ENCODE results near the gene PSMG4.

DNA sequence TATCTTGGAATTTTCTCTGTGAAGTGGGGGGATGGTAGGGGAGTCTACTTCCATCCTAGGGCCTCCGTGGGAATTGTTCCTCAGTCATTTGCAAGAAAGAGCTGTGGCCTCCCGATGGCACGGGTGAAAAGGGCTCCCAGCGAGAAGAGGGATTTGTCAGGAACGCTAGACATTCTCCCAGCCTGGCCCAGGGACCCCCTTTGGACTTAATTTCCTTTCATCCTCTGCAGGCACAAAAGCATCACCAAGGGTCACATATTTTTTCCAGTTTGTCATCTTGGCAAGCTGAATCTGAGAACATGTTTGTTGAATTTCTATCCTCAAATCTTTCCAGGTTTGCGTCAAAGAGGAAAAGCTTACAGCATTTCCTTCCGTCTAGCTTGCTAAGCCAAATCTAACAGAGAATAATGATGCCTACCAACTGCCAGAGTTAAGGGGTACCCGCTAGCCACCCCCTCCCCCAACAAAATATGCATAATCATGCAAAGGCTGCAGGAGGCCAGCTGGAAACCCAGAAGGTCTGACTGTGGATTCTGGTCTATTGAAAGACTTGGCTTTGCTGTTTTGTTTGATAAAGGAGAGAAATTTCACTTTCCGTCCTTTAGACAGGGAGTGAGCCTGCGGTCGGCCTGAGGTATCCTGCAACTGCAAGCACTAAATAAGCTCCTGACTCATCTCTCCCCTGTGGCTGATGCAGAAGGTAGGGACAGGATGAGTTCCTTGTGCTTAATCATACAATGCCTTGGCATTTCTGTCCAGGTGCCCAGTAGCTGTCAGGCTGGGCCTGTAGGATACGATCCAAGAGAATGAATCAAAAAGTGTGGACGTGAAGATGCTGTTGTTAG, 23.1 kb downstream of the PSMG4 start:
- TF ChIP-seq, protein P1, sequence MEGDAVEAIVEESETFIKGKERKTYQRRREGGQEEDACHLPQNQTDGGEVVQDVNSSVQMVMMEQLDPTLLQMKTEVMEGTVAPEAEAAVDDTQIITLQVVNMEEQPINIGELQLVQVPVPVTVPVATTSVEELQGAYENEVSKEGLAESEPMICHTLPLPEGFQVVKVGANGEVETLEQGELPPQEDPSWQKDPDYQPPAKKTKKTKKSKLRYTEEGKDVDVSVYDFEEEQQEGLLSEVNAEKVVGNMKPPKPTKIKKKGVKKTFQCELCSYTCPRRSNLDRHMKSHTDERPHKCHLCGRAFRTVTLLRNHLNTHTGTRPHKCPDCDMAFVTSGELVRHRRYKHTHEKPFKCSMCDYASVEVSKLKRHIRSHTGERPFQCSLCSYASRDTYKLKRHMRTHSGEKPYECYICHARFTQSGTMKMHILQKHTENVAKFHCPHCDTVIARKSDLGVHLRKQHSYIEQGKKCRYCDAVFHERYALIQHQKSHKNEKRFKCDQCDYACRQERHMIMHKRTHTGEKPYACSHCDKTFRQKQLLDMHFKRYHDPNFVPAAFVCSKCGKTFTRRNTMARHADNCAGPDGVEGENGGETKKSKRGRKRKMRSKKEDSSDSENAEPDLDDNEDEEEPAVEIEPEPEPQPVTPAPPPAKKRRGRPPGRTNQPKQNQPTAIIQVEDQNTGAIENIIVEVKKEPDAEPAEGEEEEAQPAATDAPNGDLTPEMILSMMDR (IDR thresholded peaks at IDR 0.05; ENCODE audit: extremely low read depth in 1 of 2, insufficient read depth in 1 of 2, low read depth in 1 of 2, low read length in 2 of 2) = no peak
- TF ChIP-seq EZH2 (IDR thresholded peaks at IDR 0.05; ENCODE audit: borderline replicate concordance, low read depth, low read length, severe bottlenecking) (no peak), MYC (IDR thresholded peaks at IDR 0.05; ENCODE audit: low read depth, low read length) (no peak), POLR2A (IDR thresholded peaks at IDR 0.05; ENCODE audit: low read depth, low read length) (no peak), JUN (IDR thresholded peaks at IDR 0.05; ENCODE audit: borderline replicate concordance, insufficient read depth, insufficient read length, low read depth) (peak; percentile 86), POLR2AphosphoS5 (IDR thresholded peaks at IDR 0.05; ENCODE audit: insufficient read depth, low read depth, low read length) (no peak), FOS (IDR thresholded peaks at IDR 0.05; ENCODE audit: borderline replicate concordance, insufficient read depth, low read length) (peak; percentile 52), GATA2 (IDR thresholded peaks at IDR 0.05; ENCODE audit: insufficient read depth, insufficient read length, low read depth, low read length) (peak; percentile 61)
- TF ChIP-seq, protein P2, sequence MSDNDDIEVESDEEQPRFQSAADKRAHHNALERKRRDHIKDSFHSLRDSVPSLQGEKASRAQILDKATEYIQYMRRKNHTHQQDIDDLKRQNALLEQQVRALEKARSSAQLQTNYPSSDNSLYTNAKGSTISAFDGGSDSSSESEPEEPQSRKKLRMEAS (IDR thresholded peaks at IDR 0.05; ENCODE audit: insufficient read depth, insufficient read length) = no peak
